IMR-90 (cell line): ENCODE results near the gene GPSM3. TPM values are rescaled to one million over a fixed set of nuclear protein-coding genes. Genes with fewer than 3 reads are reported as not detected.

Source experiments
- ATAC-seq: fragments of 200-7000 bp; cut with Tn5 transposase; 2 replicates; pipeline ENCODE4 v1.9.1; 2020; ENCODE audit warnings: low read depth, mild to moderate bottlenecking, moderate library complexity
- BruUV-seq: library from RNA; stranded (reverse); fragments of 400-500 nt; replicated peaks from 2 replicates; lab custom pipeline; 2021; lab: Mats Ljungman, UMichigan
- CTCF ChIA-PET: fragments of 300-600 bp; formaldehyde crosslinking; extraction: SDS; loops from one replicate; lab custom pipeline; 2021; ENCODE audit warnings: antibody characterized with exemption; lab: Yijun Ruan, JAX
- POLR2A ChIA-PET: fragments of 300-600 bp; sonication (Branson Sonifier 250); formaldehyde crosslinking; loops from one replicate; lab custom pipeline; 2022; ENCODE audit warnings: antibody characterized with exemption; ENCODE audit not compliant: unreplicated experiment; lab: Charles Lee
- DNase-seq: peaks from one replicate; pipeline ENCODE4 v3.0.0; 2013
- H2AFZ ChIP-seq: replicated peaks from 2 replicates; pipeline ENCODE3; 2013; ENCODE audit warnings: low read length, mild to moderate bottlenecking; ENCODE audit not compliant: poor library complexity
- H2AK5ac ChIP-seq: 2 replicates; pipeline ENCODE4 v1.6.1; 2013; ENCODE audit warnings: low read depth, low read length, inconsistent platforms
- H2AK9ac ChIP-seq: replicated peaks from 2 replicates; pipeline ENCODE3; 2013; ENCODE audit warnings: mild to moderate bottlenecking, low read depth, low read length, moderate library complexity; ENCODE audit not compliant: poor library complexity
- H2BK120ac ChIP-seq: 2 replicates; pipeline ENCODE4 v1.6.1; 2013; ENCODE audit warnings: low read depth, low read length, inconsistent platforms
- H2BK15ac ChIP-seq: 3 replicates; pipeline ENCODE4 v1.6.1; 2013; ENCODE audit warnings: low read depth, low read length, inconsistent platforms
- H2BK20ac ChIP-seq: 2 replicates; pipeline ENCODE4 v1.6.1; 2013; ENCODE audit warnings: low read depth, mild to moderate bottlenecking, inconsistent platforms, low read length, moderate library complexity
- H2BK5ac ChIP-seq: 2 replicates; pipeline ENCODE4 v1.6.1; 2013; ENCODE audit warnings: mild to moderate bottlenecking, low read depth, low read length, inconsistent platforms; ENCODE audit not compliant: poor library complexity, severe bottlenecking
- H3K14ac ChIP-seq: replicated peaks from 2 replicates; pipeline ENCODE4 v1.6.1; 2013; ENCODE audit warnings: low read depth, low read length, inconsistent platforms
- H3K18ac ChIP-seq: 2 replicates; pipeline ENCODE4 v1.6.1; 2013; ENCODE audit warnings: low read depth, low read length, control low read depth
- H3K23ac ChIP-seq: 2 replicates; pipeline ENCODE4 v1.6.1; 2013; ENCODE audit warnings: low read depth, low read length, inconsistent platforms
- H3K27ac ChIP-seq: 2 replicates; pipeline ENCODE4 v1.5.1; 2013; ENCODE audit warnings: mild to moderate bottlenecking, control low read depth, low read length; ENCODE audit not compliant: insufficient read depth
- H3K27me3 ChIP-seq: 2 replicates; pipeline ENCODE4 v1.6.1; 2013; ENCODE audit warnings: low read length; ENCODE audit not compliant: control insufficient read depth, insufficient read depth
- H3K36me3 ChIP-seq: 2 replicates; pipeline ENCODE4 v1.6.1; 2013; ENCODE audit warnings: low read length, mixed read lengths; ENCODE audit not compliant: control insufficient read depth, insufficient read depth
- H3K4ac ChIP-seq: 2 replicates; pipeline ENCODE4 v1.6.1; 2013; ENCODE audit warnings: low read depth, low read length, inconsistent platforms
- H3K4me1 ChIP-seq: 2 replicates; pipeline ENCODE4 v1.6.1; 2013; ENCODE audit warnings: low read length, mixed read lengths; ENCODE audit not compliant: control insufficient read depth, insufficient read depth
- H3K4me2 ChIP-seq: 2 replicates; pipeline ENCODE4 v1.6.1; 2013; ENCODE audit warnings: low read depth, mild to moderate bottlenecking, control low read depth, low read length, moderate library complexity
- H3K4me3 ChIP-seq: 2 replicates; pipeline ENCODE4 v1.5.1; 2013; ENCODE audit warnings: low read depth, mild to moderate bottlenecking, control low read depth, low read length, moderate library complexity; ENCODE audit not compliant: insufficient read depth
- H3K56ac ChIP-seq: 2 replicates; pipeline ENCODE4 v1.6.1; 2013; ENCODE audit warnings: low read length, inconsistent platforms; ENCODE audit not compliant: insufficient read depth; ENCODE audit errors: extremely low read depth
- H3K79me1 ChIP-seq, 2 experiments: 2 replicates each; pipeline ENCODE4 v1.6.1; 2013; ENCODE audit warnings: low read length in 2 of 2, inconsistent platforms in 1 of 2, low read depth in 1 of 2
- H3K9ac ChIP-seq: 2 replicates; pipeline ENCODE4 v1.6.1; 2013; ENCODE audit warnings: low read depth, low read length, control low read depth
- H3K9me1 ChIP-seq: 2 replicates; pipeline ENCODE4 v1.6.1; 2013; ENCODE audit warnings: low read length, inconsistent platforms; ENCODE audit not compliant: insufficient read depth
- H3K9me3 ChIP-seq: 2 replicates; pipeline ENCODE4 v1.6.1; 2013; ENCODE audit warnings: low read length; ENCODE audit not compliant: control insufficient read depth, insufficient read depth
- H4K20me1 ChIP-seq: 2 replicates; pipeline ENCODE4 v1.6.1; 2013; ENCODE audit warnings: low read length, inconsistent platforms; ENCODE audit not compliant: insufficient read depth
- H4K5ac ChIP-seq: 2 replicates; pipeline ENCODE4 v1.6.1; 2013; ENCODE audit warnings: mild to moderate bottlenecking, low read depth, low read length, control low read depth
- H4K8ac ChIP-seq, 2 experiments: 2 replicates each; pipeline ENCODE4 v1.6.1; 2013; ENCODE audit warnings: low read depth in 2 of 2, low read length in 2 of 2, control low read depth in 1 of 2, inconsistent platforms in 1 of 2
- H4K91ac ChIP-seq: 2 replicates; pipeline ENCODE4 v1.6.1; 2013; ENCODE audit warnings: low read depth, low read length, inconsistent platforms; ENCODE audit not compliant: insufficient read depth
- CHD1 ChIP-seq: IDR thresholded peaks from 2 replicates; pipeline ENCODE4 v1.6.1; 2012; ENCODE audit warnings: low read depth, low read length, improper control_type of control experiment
- MAFK ChIP-seq: IDR thresholded peaks from 2 replicates; pipeline ENCODE4 v1.6.1; 2012; ENCODE audit warnings: low read depth, low read length, improper control_type of control experiment
- POLR2A ChIP-seq: IDR thresholded peaks from 2 replicates; pipeline ENCODE4 v1.6.1; 2012; ENCODE audit warnings: mild to moderate bottlenecking, low read depth, low read length
- RCOR1 ChIP-seq: IDR thresholded peaks from 2 replicates; pipeline ENCODE4 v1.6.1; 2012; ENCODE audit warnings: mild to moderate bottlenecking, low read length, improper control_type of control experiment; ENCODE audit not compliant: insufficient replicate concordance
- SMC3 ChIP-seq: fragments of 150-350 bp; IDR thresholded peaks from 2 replicates; pipeline ENCODE4 v1.6.1; 2016; ENCODE audit warnings: low read depth, mild to moderate bottlenecking, antibody characterized with exemption, low read length, moderate library complexity
- WGBS, 2 experiments: methylation state at CpG; one replicate each; pipeline versions ENCODE4 v1.1.5 to v1.1.7; 2013; ENCODE audit warnings: missing lambda C conversion rate in 2 of 2; ENCODE audit not compliant: insufficient read length in 1 of 2; ENCODE audit errors: extremely low coverage in 2 of 2; 5-methylcytosine and 5-hydroxymethylcytosine counted together
- dilution Hi-C: fragments of 300-500 bp; cut with HindIII; formaldehyde crosslinking; loops from one replicate; pipeline ENCODE4 v1.14.3; 2018; ENCODE audit warnings: low sequenced_read_pairs; ENCODE audit not compliant: unreplicated experiment
- in situ Hi-C: fragments of 300-500 bp; cut with MboI; formaldehyde crosslinking; loops from 3 replicates; pipeline ENCODE4 v1.14.3; 2019; ENCODE audit warnings: low sequenced_read_pairs, inconsistent platforms, mixed read lengths
- intact Hi-C: fragments of 100-400 bp; cut with micrococcal nuclease; formaldehyde crosslinking; loops from 2 replicates; pipeline ENCODE4 v1.10.0; 2022
- polyA plus RNA-seq, 3 experiments: library from polyadenylated mRNA; depleted of rRNA; stranded (reverse); fragments of >200 nt; gene quantifications; 2 replicates each; pipeline ENCODE4 v1.2.3, GENCODE V29; 2012; ENCODE audit warnings: low replicate concordance in 1 of 3
- total RNA-seq: library from RNA; depleted of rRNA; stranded (reverse); fragments of >200 nt; gene quantifications from 2 replicates; pipeline ENCODE4 v1.2.3, GENCODE V29; 2012
- TF ChIP-seq, protein P1 (sequence below): fragments of 150-350 bp; IDR thresholded peaks from 2 replicates; pipeline ENCODE4 v1.6.1; 2016; ENCODE audit warnings: low read depth, mild to moderate bottlenecking, low read length, moderate library complexity, borderline replicate concordance
- TF ChIP-seq, protein P2 (sequence below): conservative IDR thresholded peaks from 2 replicates; pipeline ENCODE4 v1.5.1; 2012; ENCODE audit warnings: mild to moderate bottlenecking, low read depth, low read length, improper control_type of control experiment

Gene GPSM3
- total and polyA plus RNA-seq, 2 of the 4 experiments (the other 2 are of a cell fraction), result 3.0 to 9.8 TPM

- no TSS peak for BruUV-seq
- intact Hi-C loops, result no loop called here
- Histone ChIP-seq H3K23ac (no peak overlapping the region), H2AK5ac (no peak overlapping the region), H3K18ac (no peak overlapping the region), H3K36me3 (peaks cover 54% of the 10 kb centered on the region), H3K4me3 (no peak overlapping the region), H3K27ac (no peak overlapping the region), H4K20me1 (no peaks in the 10 kb centered on the region), H4K8ac (no peak overlapping the region), H2AK9ac (no peak overlapping the region), H2BK15ac (no peak overlapping the region), H3K9ac (no peak overlapping the region), H3K4ac (no peak overlapping the region), H3K4me1 (peaks cover 3% of the 10 kb centered on the region), H3K79me1 (peaks cover 10 to 31% of the 10 kb centered on the region in 2 experiments; a peak in 3 of 4 replicates), H3K56ac (no peak overlapping the region), H2AFZ (no peak overlapping the region), H3K27me3 (no peaks in the 10 kb centered on the region), H3K9me3 (no peaks in the 10 kb centered on the region), H2BK5ac (no peak overlapping the region), H3K14ac (no peak overlapping the region), H4K91ac (no peak overlapping the region), H3K9me1 (peaks cover 18% of the 10 kb centered on the region), H2BK120ac (no peak overlapping the region), H3K4me2 (no peak overlapping the region), H4K5ac (no peak overlapping the region), H2BK20ac (no peak overlapping the region)
- WGBS, 2 experiments, result no CpG with 5 or more reads among the region's 2 CpGs
- CTCF ChIA-PET, result no interaction called here
- DNase-seq (no peak), ATAC-seq (peak; percentile 6; the same call in 1 of the 2 replicates)
- TF ChIP-seq RCOR1, result no peak
- no peak for TF ChIP-seq SMC3
- no peak for TF ChIP-seq MAFK
- TF ChIP-seq, protein P1, sequence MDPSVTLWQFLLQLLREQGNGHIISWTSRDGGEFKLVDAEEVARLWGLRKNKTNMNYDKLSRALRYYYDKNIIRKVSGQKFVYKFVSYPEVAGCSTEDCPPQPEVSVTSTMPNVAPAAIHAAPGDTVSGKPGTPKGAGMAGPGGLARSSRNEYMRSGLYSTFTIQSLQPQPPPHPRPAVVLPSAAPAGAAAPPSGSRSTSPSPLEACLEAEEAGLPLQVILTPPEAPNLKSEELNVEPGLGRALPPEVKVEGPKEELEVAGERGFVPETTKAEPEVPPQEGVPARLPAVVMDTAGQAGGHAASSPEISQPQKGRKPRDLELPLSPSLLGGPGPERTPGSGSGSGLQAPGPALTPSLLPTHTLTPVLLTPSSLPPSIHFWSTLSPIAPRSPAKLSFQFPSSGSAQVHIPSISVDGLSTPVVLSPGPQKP, result no peak
- no peak for TF ChIP-seq POLR2A
- TF ChIP-seq CHD1, result no peak
- TF ChIP-seq, protein P2, sequence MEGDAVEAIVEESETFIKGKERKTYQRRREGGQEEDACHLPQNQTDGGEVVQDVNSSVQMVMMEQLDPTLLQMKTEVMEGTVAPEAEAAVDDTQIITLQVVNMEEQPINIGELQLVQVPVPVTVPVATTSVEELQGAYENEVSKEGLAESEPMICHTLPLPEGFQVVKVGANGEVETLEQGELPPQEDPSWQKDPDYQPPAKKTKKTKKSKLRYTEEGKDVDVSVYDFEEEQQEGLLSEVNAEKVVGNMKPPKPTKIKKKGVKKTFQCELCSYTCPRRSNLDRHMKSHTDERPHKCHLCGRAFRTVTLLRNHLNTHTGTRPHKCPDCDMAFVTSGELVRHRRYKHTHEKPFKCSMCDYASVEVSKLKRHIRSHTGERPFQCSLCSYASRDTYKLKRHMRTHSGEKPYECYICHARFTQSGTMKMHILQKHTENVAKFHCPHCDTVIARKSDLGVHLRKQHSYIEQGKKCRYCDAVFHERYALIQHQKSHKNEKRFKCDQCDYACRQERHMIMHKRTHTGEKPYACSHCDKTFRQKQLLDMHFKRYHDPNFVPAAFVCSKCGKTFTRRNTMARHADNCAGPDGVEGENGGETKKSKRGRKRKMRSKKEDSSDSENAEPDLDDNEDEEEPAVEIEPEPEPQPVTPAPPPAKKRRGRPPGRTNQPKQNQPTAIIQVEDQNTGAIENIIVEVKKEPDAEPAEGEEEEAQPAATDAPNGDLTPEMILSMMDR, result no peak
- dilution Hi-C loops, result no loop called here
- POLR2A ChIA-PET, result interaction anchor here (1.0 kb wide), 1 partner anchor 9 kb away, joined by 3 read pairs; no protein-coding TSS in a partner anchor
- in situ Hi-C loops, result no loop called here
These were observed 24.1 kb downstream of the GPSM3 start for GRCh38 chr6:32168350-32168749.
